HG03354 (cell line): ENCODE measurements around the gene SPINK6.

ENCODE experiments used
- ATAC-seq: cut with Tn5 transposase; IDR thresholded peaks from one replicate; pipeline ENCODE4 v1.9.1; 2021; ENCODE audit warnings: mild to moderate bottlenecking; ENCODE audit not compliant: unreplicated experiment, poor library complexity, severe bottlenecking

Gene SPINK6

DNA sequence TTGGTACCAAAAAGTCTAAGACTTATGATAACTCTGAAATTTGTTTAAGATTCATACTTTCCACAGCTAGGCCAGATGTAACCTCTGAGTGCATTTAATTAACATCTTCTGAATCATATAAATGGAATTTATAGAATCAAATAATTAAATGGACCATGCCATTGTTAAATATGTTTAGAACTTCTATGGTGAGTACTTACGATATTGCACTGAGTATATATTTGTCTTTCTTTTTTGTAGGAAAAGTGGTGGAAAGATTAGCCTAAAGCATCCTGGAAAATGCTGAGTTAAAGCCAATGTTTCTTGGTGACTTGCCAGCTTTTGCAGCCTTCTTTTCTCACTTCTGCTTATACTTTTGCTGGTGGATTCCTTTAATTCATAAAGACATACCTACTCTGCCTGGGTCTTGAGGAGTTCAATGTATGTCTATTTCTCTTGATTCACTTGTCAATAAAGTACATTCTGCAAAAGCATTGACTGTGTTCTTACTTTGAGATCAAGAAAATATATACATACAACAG, 11.9 kb downstream of the SPINK6 start:
- ATAC-seq: no peak

DNA sequence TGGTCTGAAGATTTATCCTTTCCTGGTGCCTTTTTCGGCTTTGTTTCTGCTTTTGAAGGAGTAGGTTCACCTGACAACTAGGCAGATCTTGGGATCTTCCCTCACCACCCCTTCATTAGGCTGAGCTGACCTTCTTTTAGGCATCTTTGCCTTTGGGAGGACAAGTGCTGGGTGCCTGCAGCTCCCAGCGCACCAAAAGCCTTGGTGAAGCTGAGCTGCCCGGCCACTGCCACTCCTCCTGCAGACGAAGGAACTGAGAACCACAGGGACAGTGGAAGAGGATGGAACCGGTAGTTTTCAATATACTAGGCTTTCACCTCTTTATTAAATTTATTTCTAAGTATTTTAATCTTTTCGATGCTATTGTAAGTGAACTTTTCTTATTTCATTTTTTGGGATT, 18.7 kb downstream of the SPINK6 start:
- no peak for ATAC-seq

DNA sequence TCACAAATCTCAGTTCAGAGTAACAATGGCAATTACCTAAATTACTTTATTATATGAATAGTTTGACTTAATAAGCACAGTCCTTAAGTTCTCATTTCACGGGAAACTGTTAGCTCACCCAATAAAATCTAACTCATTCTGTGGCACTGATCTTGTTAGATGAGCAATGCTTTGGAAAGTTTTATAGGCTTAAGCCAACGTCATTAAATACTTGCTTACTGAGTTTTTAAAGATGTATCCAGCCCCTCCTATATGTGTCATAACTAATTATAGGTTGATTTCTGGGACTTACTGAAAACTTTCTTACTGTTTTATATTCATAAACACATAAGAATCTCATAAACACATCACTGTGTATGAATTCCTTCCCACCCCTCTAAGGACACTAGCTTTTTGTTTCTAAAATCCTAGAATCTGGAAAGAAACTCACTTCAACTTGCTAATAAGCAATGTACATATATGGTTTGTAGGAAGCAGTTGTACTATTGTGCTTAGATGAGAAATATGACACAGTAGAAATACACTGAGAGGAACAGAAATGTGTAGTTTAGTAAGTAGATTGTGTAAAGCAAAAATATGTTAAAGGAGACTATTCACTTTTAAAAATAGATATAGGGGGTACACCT, 21.4 kb downstream of the SPINK6 start:
- no peak for ATAC-seq

DNA sequence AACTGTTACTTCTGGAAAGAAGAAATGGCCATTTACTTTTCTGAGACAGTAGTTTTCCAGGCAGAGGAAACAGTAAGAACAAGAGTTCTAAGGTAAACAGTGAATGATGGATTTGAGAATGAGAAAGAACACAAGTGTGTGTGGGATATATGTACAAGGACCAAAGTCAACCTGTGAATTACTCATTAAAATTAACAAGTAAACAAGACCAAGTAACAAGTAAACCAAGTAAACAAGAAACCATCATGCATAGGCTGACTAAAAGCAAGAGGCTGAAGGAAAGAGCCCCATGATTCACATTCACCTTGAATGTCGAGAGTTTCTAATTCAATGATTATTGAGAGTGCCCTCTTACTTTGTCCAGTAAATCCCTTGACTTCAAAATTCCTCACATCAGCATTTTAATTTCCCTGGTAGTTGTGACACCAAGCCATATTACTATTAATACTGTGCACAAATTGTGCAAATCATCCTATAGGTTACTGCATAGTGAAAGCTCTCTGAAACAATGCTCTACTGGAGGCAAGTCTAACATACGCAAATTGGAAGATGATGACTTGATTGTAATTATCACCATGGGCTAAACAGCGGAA, 25.6 kb downstream of the SPINK6 start:
- no peak for ATAC-seq

DNA sequence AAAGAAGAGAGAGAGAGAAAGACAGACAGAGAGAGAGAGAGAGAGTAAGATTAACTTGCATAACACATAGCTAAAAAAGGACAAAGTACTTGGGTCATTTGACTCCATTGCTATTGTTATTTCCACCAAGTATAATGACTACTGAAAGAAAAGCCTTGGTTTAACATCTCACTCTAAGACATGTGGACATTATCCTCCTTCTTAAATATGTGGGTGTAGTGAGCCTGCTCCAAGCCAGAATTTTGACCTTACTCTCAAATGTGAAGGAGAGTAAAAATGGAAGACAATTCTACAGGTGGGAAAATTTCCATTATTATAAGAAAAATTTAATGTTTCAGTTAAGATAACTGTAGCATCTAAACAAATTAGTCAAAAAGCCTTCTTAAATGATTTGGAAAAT, 27.0 kb downstream of the SPINK6 start:
- no peak for ATAC-seq

DNA sequence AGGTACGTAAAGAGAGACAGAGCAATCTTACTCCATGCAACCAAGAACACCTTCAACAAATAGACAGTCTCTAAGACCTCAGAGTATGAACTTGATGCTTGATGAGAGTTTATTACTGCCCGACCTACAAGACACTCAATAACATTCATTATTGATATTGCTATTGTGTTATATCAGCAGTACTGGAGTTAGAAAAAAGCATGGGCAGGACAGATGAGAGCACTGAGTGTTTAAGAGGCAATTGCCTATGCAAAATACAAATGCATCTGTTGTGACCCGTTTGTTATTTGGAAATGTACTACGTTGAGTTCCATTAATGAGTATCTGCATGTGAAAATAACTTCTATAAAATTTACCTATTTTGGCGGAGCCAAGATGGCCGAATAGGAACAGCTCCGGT, 27.4 kb downstream of the SPINK6 start:
- ATAC-seq: no peak

DNA sequence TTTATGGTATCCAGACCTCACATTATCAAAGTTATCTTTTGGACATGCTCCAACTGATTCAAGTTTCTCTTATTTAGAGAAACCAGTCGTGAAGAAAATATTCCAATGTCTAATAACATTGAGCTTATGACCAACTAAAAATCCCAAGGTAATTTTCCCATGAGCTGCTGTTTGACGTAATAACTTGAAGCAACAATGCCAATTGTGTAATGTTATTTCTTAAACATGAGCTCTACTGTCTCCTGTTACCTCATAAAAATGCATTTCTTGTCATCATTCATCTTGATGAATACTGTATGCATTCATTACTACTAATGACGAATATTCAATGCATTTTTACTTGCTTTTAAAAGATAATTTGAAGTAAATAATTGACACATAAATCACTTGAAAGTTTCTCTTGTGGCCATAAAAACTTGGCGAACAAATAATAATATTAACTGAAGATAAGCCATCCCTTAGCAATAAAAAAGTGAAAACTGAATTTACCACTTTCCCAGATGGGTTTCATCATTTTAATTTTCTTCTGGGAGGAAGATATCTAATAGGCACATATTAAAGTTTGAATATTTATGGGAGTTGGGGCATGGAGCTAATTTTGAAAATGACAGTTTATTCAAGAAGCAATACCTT, 35.1 kb downstream of the SPINK6 start:
- no peak for ATAC-seq

DNA sequence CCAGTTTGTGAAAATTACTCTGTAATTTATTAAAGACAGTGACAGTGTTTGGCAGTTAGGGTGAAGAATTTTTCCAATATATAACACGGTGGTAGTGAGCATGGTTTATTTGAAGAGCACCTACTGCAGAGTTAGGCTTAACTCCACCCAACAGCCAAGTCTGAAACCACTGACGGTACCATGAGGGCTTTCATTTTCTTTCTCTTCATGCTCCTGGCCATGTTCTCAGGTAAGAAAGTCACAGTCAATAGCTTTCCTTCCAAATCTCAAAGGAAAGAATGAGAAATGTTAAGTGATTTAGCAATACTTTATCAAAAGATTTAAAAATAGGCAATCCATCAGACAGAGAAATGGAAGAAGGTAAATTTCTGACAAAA, 35.6 kb downstream of the SPINK6 start, which contains the start of gene MARCOL:
MARCOL (plus strand) TSS at position 108 of the 377 bp plus-strand sequence; CDS start at position 181, 73 bp downstream.
- no peak for ATAC-seq

DNA sequence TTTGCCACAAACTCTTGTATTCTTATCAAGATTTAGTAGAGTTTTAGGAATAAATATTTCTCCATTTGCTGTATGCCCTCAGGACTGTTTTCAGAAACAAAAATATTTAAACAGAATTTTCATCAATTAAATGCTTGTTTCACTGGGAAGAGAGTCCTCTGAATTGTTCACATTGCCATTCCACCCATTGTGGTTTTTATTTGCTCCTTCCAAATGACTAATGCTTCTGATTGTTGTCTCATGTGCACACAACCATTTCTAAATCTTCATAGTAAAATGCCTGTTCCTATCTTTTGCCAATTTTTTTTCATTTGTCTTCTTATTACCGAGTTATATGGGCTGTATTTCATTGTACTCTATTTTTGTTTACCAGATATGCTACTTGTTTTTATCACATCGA, 46.1 kb downstream of the SPINK6 start:
- ATAC-seq: no peak

DNA sequence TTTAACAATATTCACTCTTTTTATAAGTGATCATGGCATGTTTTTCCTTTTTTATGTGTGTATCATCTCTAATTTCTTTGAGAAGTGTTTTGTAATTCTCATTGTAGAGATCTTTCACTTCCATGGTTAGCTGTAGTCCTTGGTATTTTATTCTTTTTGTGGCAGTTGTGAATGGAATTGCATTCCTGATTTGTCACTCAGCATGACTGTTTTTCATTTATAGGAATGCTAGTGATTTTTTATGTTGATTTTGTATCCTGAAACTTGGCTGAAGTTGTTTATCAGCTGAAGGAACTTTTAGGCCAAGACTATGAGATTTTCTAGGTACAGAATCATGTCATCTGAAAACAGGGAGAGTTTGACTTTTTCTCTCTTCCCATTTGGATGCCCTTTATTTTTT, 52.6 kb downstream of the SPINK6 start:
- ATAC-seq: no peak

DNA sequence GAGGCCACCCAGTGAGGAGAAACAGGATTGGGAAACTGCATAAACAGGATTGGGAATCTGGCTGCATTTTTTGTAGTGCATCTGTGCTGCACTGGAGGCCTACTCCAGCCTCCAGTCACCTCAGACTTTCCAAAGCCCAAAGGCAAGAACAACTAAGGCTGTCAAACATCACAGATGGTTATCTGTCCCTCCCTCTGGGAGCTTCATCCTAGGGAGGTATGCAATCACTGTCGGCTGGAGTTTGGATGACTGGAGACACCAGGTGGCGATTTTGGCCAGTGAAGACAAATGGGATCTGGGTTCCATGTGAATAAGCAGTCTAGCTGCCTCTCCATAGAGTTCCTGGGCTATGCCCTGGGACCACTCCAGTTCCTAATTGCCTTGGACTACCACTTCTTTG, 56.4 kb downstream of the SPINK6 start:
- no peak for ATAC-seq

DNA sequence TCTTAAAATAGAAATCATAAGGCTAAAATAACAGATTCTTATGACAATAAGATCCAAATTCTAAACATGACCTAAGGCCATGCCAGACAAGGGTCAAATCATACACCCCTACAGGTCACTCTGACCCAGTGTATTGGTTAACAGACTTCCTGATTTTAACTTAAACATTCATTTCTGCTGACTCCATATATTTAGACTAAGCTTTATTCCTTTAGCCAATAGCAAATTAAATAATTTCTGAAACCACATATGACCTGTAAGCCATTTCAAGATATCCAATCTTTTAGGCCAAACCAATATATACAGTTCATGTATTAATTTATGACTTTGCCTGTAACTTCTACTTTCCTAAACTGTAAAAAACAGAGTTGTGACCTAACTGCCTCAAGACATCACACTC, 58.4 kb downstream of the SPINK6 start:
- ATAC-seq: no peak
